Measurements from ENCODE around the gene NPS. TPM values are rescaled to one million over a fixed set of nuclear protein-coding genes. Genes with fewer than 3 reads are reported as not detected.

NPS gene
- total RNA-seq, 1 donor from 2014 or later = not detected

DNA sequence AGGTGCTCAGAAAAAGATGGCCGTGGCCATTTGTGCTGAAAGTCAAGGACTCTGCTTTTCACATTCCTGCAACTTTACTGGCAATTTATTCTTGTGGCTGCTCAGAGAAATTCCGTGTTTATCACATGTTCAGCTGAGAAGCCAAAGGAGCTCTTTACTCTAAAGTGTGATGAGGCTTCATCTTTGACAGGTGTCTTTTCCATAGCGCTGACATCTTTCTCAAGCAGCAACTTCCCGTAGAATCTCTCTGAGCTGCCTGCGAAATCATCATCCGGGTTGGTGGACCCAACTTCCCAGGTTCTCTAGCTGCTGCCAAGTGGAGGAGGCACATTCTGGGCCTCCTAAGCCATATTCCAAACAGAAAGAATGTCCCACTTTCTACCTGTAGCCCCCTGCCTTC, 16.9 kb upstream of the NPS start:
- intact Hi-C loops (cut with DNase I) = no loop called here
- Histone ChIP-seq H3K27me3 (ENCODE audit: low read depth) (no peaks in the 10 kb centered on the region), H3K4me1 (no peaks in the 10 kb centered on the region), H3K27ac (no peak overlapping the region), H3K36me3 (no peaks in the 10 kb centered on the region), H3K9me3 (no peaks in the 10 kb centered on the region), H3K4me3 (no peak overlapping the region)
- DNase-seq = no peak
- no peak for TF ChIP-seq CTCF (IDR thresholded peaks at IDR 0.05)
- no peak for ATAC-seq

- no peaks in the 10 kb centered on the region for H3K36me3 ChIP-seq
- H3K4me3 ChIP-seq = no peak overlapping the region
- no peak for TF ChIP-seq CTCF (IDR thresholded peaks at IDR 0.05)
- no peaks in the 10 kb centered on the region for H3K4me1 ChIP-seq
- intact Hi-C loops (cut with DNase I) = no loop called here
- no peak for DNase-seq
- H3K27ac ChIP-seq = no peak overlapping the region
- no peaks in the 10 kb centered on the region for H3K27me3 ChIP-seq (ENCODE audit: low read depth)
- no peaks in the 10 kb centered on the region for H3K9me3 ChIP-seq
- ATAC-seq = no peak
Measured at GRCh38 chr10:127532659-127533058, 16.4 kb upstream of the NPS start.

DNA sequence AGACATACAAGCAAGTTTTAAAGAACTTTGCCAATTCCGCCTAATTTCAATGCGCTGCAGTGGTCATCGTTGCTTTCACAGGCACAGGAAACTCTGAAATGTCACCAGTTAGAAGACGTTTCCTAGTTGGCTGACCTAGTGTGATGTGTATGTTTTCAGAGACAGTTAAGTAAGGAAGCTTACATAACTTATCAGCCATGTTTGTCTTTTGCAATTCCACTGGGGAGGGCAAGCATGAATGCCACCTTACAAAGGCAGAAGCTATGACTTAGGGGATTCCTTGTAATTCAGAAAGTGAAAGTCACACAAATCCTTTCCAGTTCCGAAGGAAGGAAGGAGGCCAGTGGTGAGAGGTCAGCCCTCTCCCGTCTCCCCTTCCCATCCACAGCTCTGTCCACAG, 15.0 kb upstream of the NPS start:
- DNase-seq (no peak), ATAC-seq (peak in 1 of 2 donors; percentile 18)
- no peaks in the 10 kb centered on the region for H3K4me1 ChIP-seq
- no peaks in the 10 kb centered on the region for H3K36me3 ChIP-seq
- intact Hi-C loops (cut with DNase I) = no loop called here
- H3K27me3 ChIP-seq (ENCODE audit: low read depth) = no peaks in the 10 kb centered on the region
- H3K9me3 ChIP-seq = no peaks in the 10 kb centered on the region
- H3K4me3 ChIP-seq = no peak overlapping the region
- TF ChIP-seq CTCF (IDR thresholded peaks at IDR 0.05) = no peak
- no peak overlapping the region for H3K27ac ChIP-seq

DNA sequence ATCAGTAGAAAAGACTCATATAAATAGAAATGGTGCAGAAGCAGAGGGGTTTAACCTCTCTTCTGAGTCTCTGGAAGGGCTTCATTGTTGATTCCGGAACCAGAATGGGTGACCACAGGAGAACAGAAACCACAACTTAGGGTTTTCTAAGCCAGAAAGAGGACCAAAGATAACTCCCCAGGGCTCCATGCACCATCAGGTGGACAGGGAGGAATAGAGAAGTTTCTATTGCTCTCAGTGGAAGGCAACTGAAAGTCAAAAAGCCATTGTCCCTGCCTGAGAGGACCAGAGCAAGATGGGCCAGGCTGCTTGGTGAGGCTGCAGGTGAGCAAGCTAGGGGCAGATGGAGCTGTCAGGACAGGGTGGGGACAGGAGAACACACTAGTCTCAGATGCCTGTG, 14.6 kb upstream of the NPS start:
- intact Hi-C loops (cut with DNase I) = no loop called here
- DNase-seq = no peak
- Histone ChIP-seq H3K4me3 (no peak overlapping the region), H3K27me3 (ENCODE audit: low read depth) (no peaks in the 10 kb centered on the region), H3K4me1 (no peaks in the 10 kb centered on the region), H3K9me3 (no peaks in the 10 kb centered on the region), H3K27ac (no peak overlapping the region), H3K36me3 (no peaks in the 10 kb centered on the region)
- ATAC-seq = no peak
- no peak for TF ChIP-seq CTCF (IDR thresholded peaks at IDR 0.05)

- no peak for TF ChIP-seq CTCF (IDR thresholded peaks at IDR 0.05)
- H3K4me1 ChIP-seq = no peaks in the 10 kb centered on the region
- no peaks in the 10 kb centered on the region for H3K27me3 ChIP-seq (ENCODE audit: low read depth)
- H3K36me3 ChIP-seq = no peaks in the 10 kb centered on the region
- ATAC-seq (no peak), DNase-seq (no peak)
- H3K9me3 ChIP-seq = no peaks in the 10 kb centered on the region
- intact Hi-C loops (cut with DNase I) = no loop called here
- H3K27ac ChIP-seq = no peak overlapping the region
- no peak overlapping the region for H3K4me3 ChIP-seq
Measured at GRCh38 chr10:127535802-127536515, 13.2 kb upstream of the NPS start.

Data from lower lobe of right lung (tissue), 2 donors.